NCI-H187 (cell line): ENCODE measurements around the gene SLC7A11.
"Not testable (repeated sequence)": the region's sequence is repeated elsewhere in the genome, so short reads cannot be mapped to it uniquely, and the experiment has no call there.

Experiments
- DNase-seq, 2 experiments: peaks; one replicate each; lab custom pipeline; 2025; lab: John Stamatoyannopoulos, UW

The SLC7A11 gene

DNA sequence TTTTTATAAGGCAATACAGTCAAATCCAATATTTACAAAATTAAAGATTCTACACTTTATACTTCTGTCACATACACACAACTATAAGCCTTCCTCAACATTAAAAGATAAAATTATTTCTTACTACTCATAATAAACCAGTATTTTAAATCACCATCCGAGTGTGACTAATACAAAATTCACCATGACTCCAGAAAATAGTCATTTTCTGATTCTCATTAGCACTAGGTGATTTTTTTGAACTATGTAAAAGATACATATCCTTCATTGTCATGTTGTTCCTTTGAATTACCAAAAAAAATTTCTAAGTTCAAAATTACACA is 646 bp upstream of the SLC7A11 start:
- no peak for DNase-seq

- no peak for DNase-seq
These were observed 671 bp downstream of the SLC7A11 start for GRCh38 chr4:138241281-138242075.

GRCh38 chr4:138239491-138239890 is 2.7 kb downstream of the SLC7A11 start:
- DNase-seq, result no peak

- DNase-seq, result no peak
These were observed 3.4 kb downstream of the SLC7A11 start for GRCh38 chr4:138238521-138239292.

DNA sequence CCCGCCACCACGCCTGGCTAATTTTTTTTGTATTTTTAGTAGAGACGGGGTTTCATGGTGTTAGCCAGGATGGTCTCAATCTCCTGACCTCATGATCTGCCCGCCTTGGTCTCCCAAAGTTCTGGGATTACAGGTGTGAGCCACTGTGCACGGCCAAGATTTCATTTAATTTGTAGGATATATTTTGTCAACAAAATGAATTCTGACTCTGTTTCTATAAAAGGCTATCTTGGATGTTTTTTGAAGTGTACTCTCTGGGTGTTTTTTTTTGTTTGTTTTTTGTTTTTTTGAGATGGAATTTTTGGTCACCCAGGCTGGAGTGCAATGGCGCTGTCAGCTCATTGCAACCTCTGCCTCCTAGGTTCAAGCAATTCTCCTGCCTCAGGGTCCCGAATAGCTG is 5.0 kb downstream of the SLC7A11 start:
- DNase-seq, result not testable (repeated sequence)

DNA sequence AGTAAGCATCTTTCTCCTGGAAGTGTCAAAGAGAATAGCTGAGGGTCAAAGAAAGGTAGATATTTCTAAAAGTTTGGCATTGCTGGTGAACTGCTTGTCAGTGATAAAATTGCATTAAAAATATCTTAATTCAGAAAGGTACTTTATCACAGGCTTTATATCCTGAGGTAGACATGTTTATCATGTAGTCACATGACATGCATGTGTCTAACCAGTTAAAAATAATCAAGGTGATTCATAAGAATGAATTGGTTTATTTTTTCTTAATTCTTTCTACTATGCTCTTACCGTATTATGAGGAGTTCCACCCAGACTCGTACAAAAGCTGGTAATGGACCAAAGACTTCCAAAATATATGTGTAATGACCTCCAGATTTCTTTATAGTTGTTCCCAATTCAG is 6.1 kb downstream of the SLC7A11 start:
- no peak for DNase-seq

- DNase-seq, result no peak
These were observed 6.7 kb downstream of the SLC7A11 start for GRCh38 chr4:138235419-138235952.

DNA sequence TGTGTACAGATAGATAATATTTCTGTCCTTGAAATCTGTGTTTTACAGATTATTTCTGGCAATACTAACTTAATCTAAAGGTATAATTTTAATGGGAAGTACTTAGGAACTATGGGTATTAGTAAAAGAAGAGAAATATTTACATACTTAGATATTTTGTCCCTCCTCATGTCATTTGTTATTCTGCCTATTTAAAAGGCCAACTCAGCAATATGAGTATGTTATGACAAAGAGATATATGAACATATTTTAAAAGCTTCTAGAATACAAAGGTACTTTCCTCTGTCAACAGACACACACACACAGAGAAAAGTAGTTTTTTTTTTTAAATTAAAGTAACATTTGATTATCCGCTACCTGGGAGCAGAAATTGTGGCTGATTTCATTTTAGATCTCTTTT is 7.9 kb downstream of the SLC7A11 start:
- no peak for DNase-seq

- no peak for DNase-seq
These were observed 8.7 kb downstream of the SLC7A11 start for GRCh38 chr4:138233313-138234034.

- no peak for DNase-seq
These were observed 9.8 kb downstream of the SLC7A11 start for GRCh38 chr4:138232364-138232763.

- DNase-seq, result no peak
These were observed 12.1 kb downstream of the SLC7A11 start for GRCh38 chr4:138230048-138230447.

DNA sequence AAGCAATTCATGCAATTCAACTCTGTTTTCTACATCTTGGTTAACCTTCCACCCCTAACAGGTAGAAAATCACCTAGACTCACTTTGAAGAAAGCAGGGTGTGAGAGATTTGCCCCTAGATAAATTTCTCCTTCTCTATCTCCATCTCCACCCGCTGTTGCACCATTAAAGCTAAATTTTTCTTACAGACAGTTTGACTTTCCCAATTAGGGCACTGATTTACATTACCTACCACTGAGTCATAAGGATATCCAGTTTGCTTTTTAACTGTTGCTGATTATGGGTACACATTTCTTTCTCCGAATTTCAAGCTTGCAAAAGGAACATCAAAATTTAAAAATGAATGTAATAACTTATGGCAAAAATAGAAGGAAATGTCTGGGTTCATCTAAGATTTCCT is 13.0 kb downstream of the SLC7A11 start:
- DNase-seq, result no peak

GRCh38 chr4:138226351-138226750 is 15.8 kb downstream of the SLC7A11 start:
- DNase-seq, result no peak

GRCh38 chr4:138225477-138225876 is 16.7 kb downstream of the SLC7A11 start:
- DNase-seq, result no peak

- DNase-seq, result no peak
These were observed 17.5 kb downstream of the SLC7A11 start for GRCh38 chr4:138224614-138225013.

- DNase-seq, result no peak
These were observed 18.8 kb downstream of the SLC7A11 start for GRCh38 chr4:138223231-138223910.

DNA sequence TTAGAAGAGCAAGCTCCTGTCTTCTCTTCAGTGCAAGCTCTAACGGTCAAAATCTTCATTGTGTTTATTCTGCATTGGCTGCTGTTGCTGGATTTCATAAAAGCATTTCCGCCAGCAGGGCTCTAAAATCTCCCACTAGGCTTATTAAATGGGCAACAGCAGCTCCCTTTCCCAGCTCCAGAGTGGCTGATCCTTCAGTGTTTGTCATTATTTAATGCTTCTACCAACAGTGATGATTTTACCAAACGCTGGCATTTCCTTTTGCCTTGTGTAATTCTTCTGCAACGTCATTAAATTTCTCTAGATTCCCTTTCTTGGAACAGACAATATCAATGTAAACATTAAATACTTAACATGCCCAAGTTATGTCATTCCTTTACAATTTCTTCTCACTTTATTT is 20.1 kb downstream of the SLC7A11 start:
- no peak for DNase-seq

DNA sequence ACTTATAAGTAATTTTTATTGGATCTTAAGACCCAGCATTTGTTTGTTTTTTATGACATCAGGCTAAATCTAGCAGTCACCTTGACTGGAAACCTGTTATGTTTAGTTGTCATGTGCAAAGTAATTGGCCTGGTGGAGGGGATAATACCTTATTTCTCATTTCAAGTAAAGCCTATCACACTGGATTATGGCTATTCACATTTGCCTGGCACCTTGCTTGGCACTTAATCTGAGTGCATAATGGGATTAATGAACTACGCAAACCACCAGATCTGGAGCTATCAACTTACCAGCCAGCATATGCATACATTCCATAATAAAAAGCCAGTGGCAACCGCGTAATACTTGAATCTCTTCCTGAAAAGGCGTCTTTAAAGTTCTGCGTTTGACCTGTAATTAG is 23.2 kb downstream of the SLC7A11 start:
- no peak for DNase-seq

- DNase-seq, result no peak
These were observed 24.6 kb downstream of the SLC7A11 start for GRCh38 chr4:138217567-138217966.

DNA sequence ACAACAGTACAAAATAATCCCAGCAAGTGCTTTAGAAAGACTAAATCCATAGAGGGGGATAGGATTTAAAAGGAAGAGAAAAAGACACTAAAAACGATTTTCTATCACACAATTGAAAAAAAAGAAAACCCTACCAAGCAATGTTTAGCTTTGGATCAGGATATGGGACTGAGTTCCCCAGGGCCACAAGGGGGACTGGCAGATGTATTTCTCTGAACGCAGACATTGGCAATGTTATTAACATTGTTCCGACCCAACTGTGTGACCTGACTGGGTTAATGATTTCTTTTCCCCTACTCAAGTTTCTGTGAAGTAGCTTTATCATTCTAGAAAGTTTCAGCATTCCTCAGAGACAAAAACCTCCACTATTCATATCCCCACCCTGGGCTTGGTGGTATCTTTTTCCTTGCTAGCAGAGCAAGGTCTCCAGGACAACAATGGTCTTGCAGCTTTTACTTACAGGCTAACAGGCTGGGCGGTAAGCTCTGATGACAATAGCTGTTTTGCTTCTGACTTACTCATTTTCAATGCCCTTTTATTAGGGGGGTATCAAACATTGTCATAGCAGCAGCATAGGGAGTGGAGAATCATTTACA is 25.8 kb downstream of the SLC7A11 start:
- DNase-seq, result no peak

GRCh38 chr4:138210576-138210975 is 31.6 kb downstream of the SLC7A11 start:
- not testable (repeated sequence) for DNase-seq

GRCh38 chr4:138209094-138209493 is 33.1 kb downstream of the SLC7A11 start:
- no peak for DNase-seq
